GM23248 (cell line): ENCODE measurements around the gene CHST8. TPM values are rescaled to one million over a fixed set of nuclear protein-coding genes. Genes with fewer than 3 reads are reported as not detected.

Experiments
- DNase-seq: peaks from one replicate; pipeline ENCODE4 v3.0.0-alpha.2; 2015
- H2AFZ ChIP-seq: fragments of 200-600 bp; sonication (generic); 2 replicates; pipeline ENCODE4 v1.6.1; 2016; ENCODE audit warnings: antibody characterized with exemption
- H3F3A ChIP-seq: fragments of 200-600 bp; sonication (generic); 2 replicates; pipeline ENCODE4 v1.6.1; 2016; ENCODE audit warnings: mild to moderate bottlenecking, antibody characterized with exemption, mixed run types; ENCODE audit not compliant: insufficient read depth
- H3K27ac ChIP-seq: fragments of 200-600 bp; sonication (generic); 2 replicates; pipeline ENCODE4 v1.5.1; 2016; ENCODE audit warnings: mild to moderate bottlenecking
- H3K27me3 ChIP-seq: fragments of 200-600 bp; sonication (generic); replicated peaks from 2 replicates; pipeline ENCODE4 v1.6.1; 2016; ENCODE audit warnings: mild to moderate bottlenecking; ENCODE audit not compliant: insufficient read depth
- H3K36me3 ChIP-seq: fragments of 200-600 bp; sonication (generic); 2 replicates; pipeline ENCODE4 v1.6.1; 2016; ENCODE audit warnings: low read depth, mild to moderate bottlenecking
- H3K4me1 ChIP-seq: fragments of 200-600 bp; sonication (generic); 2 replicates; pipeline ENCODE4 v1.6.1; 2016; ENCODE audit warnings: mild to moderate bottlenecking; ENCODE audit not compliant: insufficient read depth
- H3K4me2 ChIP-seq: fragments of 200-600 bp; sonication (generic); one replicate; pipeline ENCODE4 v1.6.1; 2016; ENCODE audit warnings: mild to moderate bottlenecking; ENCODE audit not compliant: unreplicated experiment
- H3K4me3 ChIP-seq: fragments of 200-600 bp; sonication (generic); 2 replicates; pipeline ENCODE4 v1.5.1; 2016; ENCODE audit warnings: mild to moderate bottlenecking
- H3K79me2 ChIP-seq: fragments of 200-600 bp; sonication (generic); 2 replicates; pipeline ENCODE4 v1.6.1; 2016; ENCODE audit warnings: mild to moderate bottlenecking; ENCODE audit not compliant: insufficient read depth
- H3K9ac ChIP-seq: fragments of 200-600 bp; sonication (generic); 2 replicates; pipeline ENCODE4 v1.6.1; 2016; ENCODE audit warnings: mild to moderate bottlenecking
- H3K9me2 ChIP-seq: fragments of 200-600 bp; sonication (generic); 2 replicates; pipeline ENCODE4 v1.6.1; 2016; ENCODE audit warnings: mixed run types, mild to moderate bottlenecking, moderate library complexity; ENCODE audit not compliant: insufficient read depth
- H3K9me3 ChIP-seq: fragments of 200-600 bp; sonication (generic); one replicate; pipeline ENCODE4 v1.6.1; 2017; ENCODE audit warnings: low read depth
- H4K20me1 ChIP-seq: fragments of 200-600 bp; sonication (generic); 2 replicates; pipeline ENCODE4 v1.6.0; 2016; ENCODE audit not compliant: insufficient read depth
- EZH2 ChIP-seq: fragments of 200-600 bp; sonication (generic); IDR thresholded peaks from 2 replicates; pipeline ENCODE4 v1.6.1; 2018; ENCODE audit warnings: antibody characterized with exemption, mild to moderate bottlenecking; ENCODE audit not compliant: insufficient read depth, poor library complexity, severe bottlenecking
- EZH2phosphoT487 ChIP-seq: fragments of 200-600 bp; sonication (generic); IDR thresholded peaks from 2 replicates; pipeline ENCODE4 v1.6.1; 2018; ENCODE audit warnings: antibody characterized with exemption, moderate library complexity, mild to moderate bottlenecking, low read depth; ENCODE audit not compliant: insufficient read depth
- WGBS, 2 experiments: methylation state at CpG; one replicate each; pipeline ENCODE4 v1.1.6; 2015 to 2017; ENCODE audit warnings: low lambda C conversion rate in 2 of 2, low coverage in 1 of 2; ENCODE audit errors: missing lambda C conversion rate in 2 of 2; 5-methylcytosine and 5-hydroxymethylcytosine counted together
- in situ Hi-C: fragments of 300-500 bp; cut with MboI; formaldehyde crosslinking; loops from 2 replicates; pipeline ENCODE4 v1.15.0; 2020
- polyA plus RNA-seq: library from polyadenylated mRNA; unstranded; fragments of >200 nt; fragmentation: Nextera tagmentation; extraction: Ambion mirVana; gene quantifications from 2 replicates; pipeline ENCODE4 v1.2.1, GENCODE V29; 2016
- total RNA-seq: library from RNA; depleted of rRNA; stranded (reverse); fragments of >200 nt; shearing (Covaris generic); gene quantifications from 2 replicates; pipeline ENCODE4 v1.2.3, GENCODE V29; 2014

Gene CHST8
- total and polyA plus RNA-seq, 2 experiments from 2014 or later: 0.30 to 1.1 TPM

DNA sequence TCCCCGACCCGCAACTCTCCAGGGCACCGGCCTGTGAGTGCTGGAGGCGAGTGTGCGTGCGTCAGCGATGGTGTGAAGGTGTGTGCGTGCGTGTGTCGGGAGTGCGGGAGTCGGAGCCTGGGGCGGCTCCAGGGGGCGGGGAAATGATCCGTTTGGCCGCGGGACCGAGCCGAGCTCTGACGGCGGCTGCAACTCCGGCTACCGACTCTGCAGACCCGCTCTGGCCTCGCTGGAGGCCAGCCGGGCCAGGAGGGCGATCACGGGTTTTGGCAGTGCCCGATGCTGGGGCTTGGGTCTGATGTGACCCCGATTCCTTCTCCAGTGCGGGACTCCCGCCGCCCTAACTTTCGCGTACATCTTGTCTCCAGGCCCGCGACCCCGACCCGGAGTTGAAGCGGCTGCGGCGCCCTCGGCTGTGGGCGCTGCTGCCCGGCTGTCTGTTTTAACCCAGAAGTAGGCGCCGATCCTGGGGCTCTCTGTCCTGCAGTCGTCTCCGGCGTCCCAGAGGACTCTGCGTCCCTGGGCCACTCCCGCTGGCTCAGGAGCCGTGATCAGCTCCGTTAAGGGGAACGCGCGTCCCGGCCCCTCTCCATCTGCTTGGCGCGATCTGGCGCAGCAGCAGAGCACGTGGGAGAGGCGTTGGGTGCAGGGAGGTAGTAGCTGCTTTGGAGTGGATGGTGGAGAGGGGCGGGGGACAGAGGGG is 1.2 kb downstream of the CHST8 start:
- WGBS, 2 experiments: 2 to 4% methylated on average over 61 to 63 of the region's 64 CpGs
- peak overlapping the region; percentile 23; the same call in 1 of the 2 replicates for H2AFZ ChIP-seq
- no peaks in the 10 kb centered on the region for H3K9me3 ChIP-seq

DNA sequence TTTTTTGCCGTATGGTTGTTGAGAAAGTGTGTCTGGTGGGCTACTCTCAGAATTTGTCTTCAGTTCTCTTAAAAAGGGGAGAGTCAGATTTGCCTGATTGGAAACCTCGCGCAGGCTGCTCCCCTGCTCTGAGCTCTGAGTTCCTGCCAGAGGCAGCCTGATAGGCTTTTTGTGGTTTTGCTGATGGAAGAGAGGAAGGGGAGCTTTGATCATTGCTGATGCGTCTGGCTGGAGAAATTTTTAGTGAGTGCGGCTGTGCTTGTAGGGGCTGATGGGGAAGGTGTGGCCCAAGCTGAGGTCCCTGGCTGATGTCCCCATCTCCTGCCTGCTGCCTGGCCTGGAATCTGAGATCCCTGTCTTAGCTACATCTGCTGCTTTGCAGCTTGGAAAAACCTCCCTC is 2.8 kb downstream of the CHST8 start:
- Histone ChIP-seq H3K9ac (no peak overlapping the region), H3K4me1 (no peaks in the 10 kb centered on the region), H3K79me2 (no peaks in the 10 kb centered on the region), H3K27me3 (peaks cover 43% of the 10 kb centered on the region), H3K36me3 (no peaks in the 10 kb centered on the region), H3K4me3 (no peak overlapping the region), H3K9me2 (no peaks in the 10 kb centered on the region), H3K27ac (no peak overlapping the region), H3K9me3 (no peaks in the 10 kb centered on the region), H3F3A (no peaks in the 10 kb centered on the region), H2AFZ (no peak overlapping the region), H4K20me1 (no peaks in the 10 kb centered on the region), H3K4me2 (no peak overlapping the region)
- TF ChIP-seq EZH2phosphoT487: no peak
- no peak for TF ChIP-seq EZH2
- no peak for DNase-seq
- 30 to 31% methylated on average over 5 of the region's 5 CpGs for WGBS, 2 experiments
- in situ Hi-C loops: no loop called here

More for the DNA sequence above, 1.2 kb downstream of the CHST8 start:
- Histone ChIP-seq H3K9ac (no peak overlapping the region), H3K36me3 (no peaks in the 10 kb centered on the region), H3K4me1 (no peaks in the 10 kb centered on the region), H3K27ac (no peak overlapping the region), H3K79me2 (no peaks in the 10 kb centered on the region), H3K4me2 (peak overlapping the region; percentile 57), H3K27me3 (peaks cover 43% of the 10 kb centered on the region), H3F3A (no peaks in the 10 kb centered on the region), H3K4me3 (peak overlapping the region; percentile 68), H3K9me2 (no peaks in the 10 kb centered on the region), H4K20me1 (no peaks in the 10 kb centered on the region)
- peak; percentile 40 for DNase-seq
- TF ChIP-seq EZH2phosphoT487 (no peak), EZH2 (no peak)
- in situ Hi-C loops: no loop called here

GRCh38 chr19:33627526-33627925 is 5.8 kb downstream of the CHST8 start:
- no peaks in the 10 kb centered on the region for H3K4me1 ChIP-seq
- no peaks in the 10 kb centered on the region for H3K9me2 ChIP-seq
- 51 to 60% methylated on average over 5 of the region's 5 CpGs for WGBS, 2 experiments
- H3K27me3 ChIP-seq: peaks cover 27% of the 10 kb centered on the region
- H3K79me2 ChIP-seq: no peaks in the 10 kb centered on the region
- H4K20me1 ChIP-seq: no peaks in the 10 kb centered on the region
- no peak overlapping the region for H3K9ac ChIP-seq
- H3F3A ChIP-seq: no peaks in the 10 kb centered on the region
- no peaks in the 10 kb centered on the region for H3K9me3 ChIP-seq
- no peak overlapping the region for H2AFZ ChIP-seq
- no peak overlapping the region for H3K27ac ChIP-seq
- no peaks in the 10 kb centered on the region for H3K36me3 ChIP-seq
- no peak for TF ChIP-seq EZH2phosphoT487
- TF ChIP-seq EZH2: no peak
- in situ Hi-C loops: no loop called here
- H3K4me2 ChIP-seq: no peak overlapping the region
- no peak for DNase-seq
- H3K4me3 ChIP-seq: no peak overlapping the region

GRCh38 chr19:33627962-33628839 is 6.4 kb downstream of the CHST8 start:
- H3K27me3 ChIP-seq: peaks cover 21% of the 10 kb centered on the region
- H3K36me3 ChIP-seq: no peaks in the 10 kb centered on the region
- H3K79me2 ChIP-seq: no peaks in the 10 kb centered on the region
- H3K4me1 ChIP-seq: no peaks in the 10 kb centered on the region
- no peak overlapping the region for H3K4me3 ChIP-seq
- no peak overlapping the region for H3K4me2 ChIP-seq
- in situ Hi-C loops: no loop called here
- H3K9me2 ChIP-seq: no peaks in the 10 kb centered on the region
- H3K9me3 ChIP-seq: no peaks in the 10 kb centered on the region
- 63 to 68% methylated on average over 12 of the region's 12 CpGs for WGBS, 2 experiments
- H4K20me1 ChIP-seq: no peaks in the 10 kb centered on the region
- no peaks in the 10 kb centered on the region for H3F3A ChIP-seq
- no peak overlapping the region for H3K27ac ChIP-seq
- TF ChIP-seq EZH2: no peak
- TF ChIP-seq EZH2phosphoT487: no peak
- no peak overlapping the region for H2AFZ ChIP-seq
- no peak overlapping the region for H3K9ac ChIP-seq
- DNase-seq: no peak
